RPMI8226 (cell line): Measurements from ENCODE around the gene LRRC53.

Source experiments
- DNase-seq: peaks from one replicate; pipeline ENCODE4 v3.0.0-alpha.2; 2015

Gene LRRC53

GRCh38 chr1:74429580-74429979, 82.8 kb downstream of the LRRC53 start:
- DNase-seq = no peak

- DNase-seq = no peak
Observed at GRCh38 chr1:74427681-74428080, 84.7 kb downstream of the LRRC53 start.

GRCh38 chr1:74426208-74426937, 86.0 kb downstream of the LRRC53 start:
- peak; percentile 7 for DNase-seq

DNA sequence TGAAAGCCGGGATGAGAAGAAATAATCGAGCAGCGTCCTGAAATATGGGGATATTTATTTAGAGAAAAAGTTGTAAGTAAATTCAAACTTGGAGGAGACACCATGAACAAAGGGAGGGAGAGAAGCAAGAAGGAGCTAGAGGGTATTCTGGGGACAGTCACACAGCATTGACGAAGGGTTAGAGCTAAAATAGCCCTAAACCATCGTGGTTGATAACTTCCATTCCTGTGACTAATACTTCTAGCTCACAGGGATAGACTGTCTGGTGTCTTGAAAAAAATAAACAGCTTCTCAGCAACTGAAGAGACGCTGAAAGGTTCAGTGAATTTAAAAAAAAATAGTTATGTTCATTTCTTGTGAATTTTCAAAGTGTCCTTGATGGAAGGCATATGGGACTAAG, 86.7 kb downstream of the LRRC53 start:
- DNase-seq = no peak

GRCh38 chr1:74423471-74423870, 88.9 kb downstream of the LRRC53 start:
- DNase-seq = no peak

DNA sequence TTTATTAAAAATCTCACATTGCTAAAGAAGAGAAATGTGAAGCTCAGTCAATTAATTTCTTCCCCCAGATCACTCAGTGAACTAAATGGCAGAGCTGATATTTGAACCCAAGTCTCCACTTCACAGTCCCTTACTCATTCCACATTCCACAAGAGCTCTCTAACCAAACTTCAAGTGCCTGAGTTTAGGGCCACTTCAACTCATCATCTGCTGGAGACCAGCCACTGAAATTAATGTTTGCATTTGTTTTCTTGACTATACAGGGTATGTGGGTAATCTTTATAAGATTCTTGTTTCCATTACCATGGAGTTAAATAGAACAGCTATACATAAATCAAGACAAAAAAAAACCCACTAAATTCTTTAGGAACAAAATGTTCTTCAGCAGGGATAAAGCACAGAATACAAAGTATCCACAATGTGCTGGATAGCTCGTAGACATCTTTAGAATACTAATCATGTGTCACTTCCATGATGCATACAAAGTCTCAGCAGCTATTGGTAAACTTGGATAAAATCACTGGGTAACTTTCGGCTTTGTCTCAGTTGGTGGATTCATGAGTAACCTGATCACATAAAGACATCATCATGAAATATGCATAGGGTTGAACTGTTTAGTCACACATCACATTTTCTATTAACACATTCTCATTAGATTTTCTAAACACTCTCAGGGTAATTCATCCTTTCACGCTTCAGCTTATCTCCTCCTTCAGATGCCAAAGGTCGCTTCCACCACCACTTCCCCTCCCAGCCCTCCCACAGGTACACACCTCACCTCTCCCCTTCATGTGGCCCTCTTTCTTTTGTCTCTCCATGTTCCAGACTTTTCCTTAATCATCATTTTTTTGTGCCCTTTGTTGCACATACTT, 89.8 kb downstream of the LRRC53 start:
- DNase-seq = no peak

DNA sequence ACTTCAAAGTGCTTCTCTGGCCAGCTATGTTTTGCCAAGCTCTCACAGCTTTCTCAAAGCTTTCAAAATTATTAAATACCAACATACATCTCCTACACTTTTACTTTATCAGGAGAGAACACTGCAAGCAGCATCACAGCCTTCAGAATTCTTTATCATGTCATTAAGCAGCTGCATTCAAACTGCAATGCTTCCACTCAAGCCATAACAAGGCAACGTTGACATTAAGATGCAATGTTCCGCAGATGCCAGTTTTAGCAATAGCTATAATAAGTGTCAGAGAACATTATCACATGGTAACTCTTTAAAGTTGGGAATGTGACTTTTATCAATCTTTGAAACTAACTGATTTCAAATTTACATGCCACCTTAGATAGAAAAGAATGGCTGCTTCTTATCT, 91.9 kb downstream of the LRRC53 start:
- no peak for DNase-seq
